ENCODE data around the gene TEX14. TPM values are rescaled to one million over a fixed set of nuclear protein-coding genes. Genes with fewer than 3 reads are reported as not detected.
A peak's percentile ranks its signal among the peaks of the same experiment; 100 is the strongest.

Gene TEX14
- polyA plus RNA-seq, 2 of the 4 experiments (the other 2 are of a cell fraction), result 0.04 to 0.12 TPM

DNA sequence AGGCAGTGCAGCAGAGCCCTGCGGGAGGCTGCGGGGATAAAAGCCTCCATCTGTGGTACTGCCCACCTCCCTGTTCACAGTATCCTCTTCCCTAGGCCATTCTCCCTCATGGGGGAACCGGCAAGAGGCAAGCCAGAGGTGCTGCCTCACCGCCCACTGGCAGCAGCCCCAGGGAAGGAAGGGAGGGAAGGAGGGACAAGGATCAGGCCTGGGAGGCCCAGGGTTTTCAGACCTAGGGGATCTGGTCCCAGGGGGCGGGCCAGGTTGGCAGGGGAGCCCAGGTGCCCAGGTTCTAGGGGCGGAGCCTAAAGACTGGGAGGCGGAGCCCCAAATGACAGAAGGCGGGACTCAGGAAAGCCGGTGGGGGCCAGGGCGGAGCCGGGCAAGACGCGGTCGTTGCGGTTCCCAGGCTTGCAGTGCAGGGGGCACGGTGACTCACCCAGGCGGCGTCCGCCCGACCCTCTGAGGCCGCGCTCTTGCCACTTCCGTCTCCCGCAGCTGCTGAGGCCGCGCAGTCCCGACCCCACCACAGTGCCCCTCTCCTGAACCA, 174.4 kb downstream of the TEX14 start:
- peak in 1 of 2 experiments; percentile 41; a peak in 2 of 6 replicates for ATAC-seq
- H3K27ac ChIP-seq, result peak overlapping the region; percentile 69 to 87
- no peak for FAIRE-seq
- WGBS (ENCODE audit: missing lambda C conversion rate), result 4% methylated on average over 26 of the region's 27 CpGs
- H3K4me1 ChIP-seq, result peaks cover 15% of the 10 kb centered on the region
- DNase-seq (ENCODE audit: low read depth in 1 of 2, low spot score in 1 of 2), result peak in 1 of 2 experiments; percentile 70
- H3K9me3 ChIP-seq, result no peaks in the 10 kb centered on the region
- CTCF ChIA-PET, result interaction anchor here (0.6 to 9.8 kb wide), 18 partner anchors 12 to 637 kb away, joined by 3 to 187 read pairs (median 12); no protein-coding TSS in a partner anchor
- POLR2A ChIA-PET, result interaction anchor here (0.6 to 2.9 kb wide), 5 partner anchors 15 to 1102 kb away, joined by 3 to 106 read pairs (median 8); partner anchors contain the start of gene CLTC
- TF ChIP-seq RNF2 (IDR thresholded peaks at IDR 0.05; ENCODE audit: borderline replicate concordance, low read depth), result no peak
- TF ChIP-seq POLR2A (IDR thresholded peaks at IDR 0.05; ENCODE audit: low read length), result peak; percentile 48
- TF ChIP-seq PHF8 (IDR thresholded peaks at IDR 0.05; ENCODE audit: borderline replicate concordance, low read depth), result peak; percentile 88; the same call in 1 of the 2 replicates
- no peak for TF ChIP-seq FOSL2 (IDR thresholded peaks at IDR 0.05)
- peak; percentile 82 for TF ChIP-seq FOSL2 (CRISPR knock-in tag; IDR thresholded peaks at IDR 0.05)
- no peak for TF ChIP-seq NFE2L2 (conservative IDR thresholded peaks at IDR 0.05; ENCODE audit: low read length)
- peak overlapping the region; percentile 89 for H3K4me2 ChIP-seq
- peak overlapping the region; percentile 59 for H3K4me3 ChIP-seq

DNA sequence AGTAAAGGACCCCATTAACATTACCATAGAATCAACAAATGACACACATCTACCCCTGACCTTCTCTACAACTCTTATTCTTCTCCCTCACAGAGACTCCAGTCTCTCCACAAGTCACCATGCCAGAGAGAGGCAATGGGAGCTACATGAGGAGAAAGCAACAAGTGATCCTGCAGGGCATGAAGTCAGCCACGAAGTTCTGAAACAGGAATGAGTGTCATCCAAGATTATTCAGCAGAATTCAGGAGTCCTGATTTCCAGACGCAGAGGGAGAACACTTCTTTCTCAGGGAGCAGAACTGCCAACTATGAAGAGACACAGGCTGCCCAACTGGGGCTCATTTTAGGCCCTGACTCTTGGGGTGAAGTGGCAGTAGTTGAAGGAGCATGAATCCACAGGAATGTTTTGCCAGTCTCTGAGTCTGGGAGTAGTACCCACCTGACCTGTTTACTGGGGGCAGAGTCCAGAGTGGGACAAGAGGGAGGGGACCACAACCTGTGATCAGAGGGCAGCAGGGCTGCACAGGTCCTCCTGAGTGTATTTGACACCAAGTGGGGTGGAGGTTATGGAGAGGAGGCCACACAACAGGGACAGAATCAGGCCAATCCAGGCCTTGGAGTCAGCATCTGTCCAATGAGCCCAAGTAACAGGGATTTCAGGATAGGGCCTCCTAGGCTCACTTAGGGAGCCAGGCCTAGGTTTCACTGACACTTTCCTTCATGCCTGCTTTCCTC, 175.0 kb downstream of the TEX14 start:
- H3K4me1 ChIP-seq, result peaks cover 15% of the 10 kb centered on the region
- ChIA-PET POLR2A (interaction anchor here (1.1 to 2.9 kb wide), 2 partner anchors 114 to 115 kb away, joined by 3 to 106 read pairs; no protein-coding TSS in a partner anchor), CTCF (interaction anchor here (0.9 to 9.8 kb wide), 6 partner anchors 11 to 200 kb away, joined by 3 to 187 read pairs (median 12); no protein-coding TSS in a partner anchor)
- 34% methylated on average over 2 of the region's 2 CpGs for WGBS (ENCODE audit: missing lambda C conversion rate)
- TF ChIP-seq, protein P1, sequence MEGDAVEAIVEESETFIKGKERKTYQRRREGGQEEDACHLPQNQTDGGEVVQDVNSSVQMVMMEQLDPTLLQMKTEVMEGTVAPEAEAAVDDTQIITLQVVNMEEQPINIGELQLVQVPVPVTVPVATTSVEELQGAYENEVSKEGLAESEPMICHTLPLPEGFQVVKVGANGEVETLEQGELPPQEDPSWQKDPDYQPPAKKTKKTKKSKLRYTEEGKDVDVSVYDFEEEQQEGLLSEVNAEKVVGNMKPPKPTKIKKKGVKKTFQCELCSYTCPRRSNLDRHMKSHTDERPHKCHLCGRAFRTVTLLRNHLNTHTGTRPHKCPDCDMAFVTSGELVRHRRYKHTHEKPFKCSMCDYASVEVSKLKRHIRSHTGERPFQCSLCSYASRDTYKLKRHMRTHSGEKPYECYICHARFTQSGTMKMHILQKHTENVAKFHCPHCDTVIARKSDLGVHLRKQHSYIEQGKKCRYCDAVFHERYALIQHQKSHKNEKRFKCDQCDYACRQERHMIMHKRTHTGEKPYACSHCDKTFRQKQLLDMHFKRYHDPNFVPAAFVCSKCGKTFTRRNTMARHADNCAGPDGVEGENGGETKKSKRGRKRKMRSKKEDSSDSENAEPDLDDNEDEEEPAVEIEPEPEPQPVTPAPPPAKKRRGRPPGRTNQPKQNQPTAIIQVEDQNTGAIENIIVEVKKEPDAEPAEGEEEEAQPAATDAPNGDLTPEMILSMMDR (IDR thresholded peaks at IDR 0.05), result no peak
- no peak for TF ChIP-seq MAZ (IDR thresholded peaks at IDR 0.05; ENCODE audit: borderline replicate concordance, low read depth, low read length)
- no peak for TF ChIP-seq CHD4 (IDR thresholded peaks at IDR 0.05; ENCODE audit: borderline replicate concordance)
- no peak for TF ChIP-seq RARB (CRISPR knock-in tag; IDR thresholded peaks at IDR 0.05)
- TF ChIP-seq HOXA7 (CRISPR knock-in tag; IDR thresholded peaks at IDR 0.05), result no peak
- TF ChIP-seq PHF8 (IDR thresholded peaks at IDR 0.05; ENCODE audit: borderline replicate concordance, low read depth), result no peak
- FAIRE-seq, result no peak
- DNase-seq (ENCODE audit: low read depth in 1 of 2, low spot score in 1 of 2), result no peak
- H3K27ac ChIP-seq, result peak overlapping the region; percentile 69 to 87
- no peaks in the 10 kb centered on the region for H3K9me3 ChIP-seq
- peak overlapping the region; percentile 59 for H3K4me3 ChIP-seq
- no peak for ATAC-seq
- peak overlapping the region; percentile 89 for H3K4me2 ChIP-seq

DNA sequence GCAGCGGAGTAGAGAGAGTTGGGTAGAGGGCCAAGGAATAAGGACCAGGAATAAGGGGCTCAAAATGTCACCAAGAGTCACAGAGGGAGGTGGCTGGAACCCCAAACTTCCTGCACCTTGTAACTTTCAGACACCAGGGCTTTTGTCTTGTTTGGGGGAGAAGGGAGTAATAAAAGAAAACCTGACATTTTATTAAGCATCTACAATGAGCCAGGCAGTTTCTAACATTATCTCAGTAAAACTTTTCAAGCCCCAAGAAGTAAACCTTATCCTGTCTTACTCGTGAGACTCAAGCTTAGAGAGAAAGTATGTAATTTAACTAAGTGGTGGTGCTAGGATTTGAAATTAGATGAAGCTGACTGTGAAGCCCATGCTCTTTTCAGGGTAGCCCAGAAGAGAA, 176.6 kb downstream of the TEX14 start:
- H3K4me1 ChIP-seq, result peaks cover 15% of the 10 kb centered on the region
- H3K4me3 ChIP-seq, result no peak overlapping the region
- no peak for ATAC-seq
- TF ChIP-seq FOSL2 (IDR thresholded peaks at IDR 0.05) (no peak), FOSL2 (CRISPR knock-in tag; IDR thresholded peaks at IDR 0.05) (no peak), POLR2A (IDR thresholded peaks at IDR 0.05; ENCODE audit: low read length) (no peak), GATA3 (IDR thresholded peaks at IDR 0.05; ENCODE audit: borderline replicate concordance) (no peak), NFE2L2 (conservative IDR thresholded peaks at IDR 0.05; ENCODE audit: low read length) (no peak), EHF (CRISPR knock-in tag; IDR thresholded peaks at IDR 0.05) (no peak), RARB (CRISPR knock-in tag; IDR thresholded peaks at IDR 0.05) (no peak), HDAC2 (IDR thresholded peaks at IDR 0.05) (no peak), SMC3 (IDR thresholded peaks at IDR 0.05) (no peak)
- TF ChIP-seq, protein P2, sequence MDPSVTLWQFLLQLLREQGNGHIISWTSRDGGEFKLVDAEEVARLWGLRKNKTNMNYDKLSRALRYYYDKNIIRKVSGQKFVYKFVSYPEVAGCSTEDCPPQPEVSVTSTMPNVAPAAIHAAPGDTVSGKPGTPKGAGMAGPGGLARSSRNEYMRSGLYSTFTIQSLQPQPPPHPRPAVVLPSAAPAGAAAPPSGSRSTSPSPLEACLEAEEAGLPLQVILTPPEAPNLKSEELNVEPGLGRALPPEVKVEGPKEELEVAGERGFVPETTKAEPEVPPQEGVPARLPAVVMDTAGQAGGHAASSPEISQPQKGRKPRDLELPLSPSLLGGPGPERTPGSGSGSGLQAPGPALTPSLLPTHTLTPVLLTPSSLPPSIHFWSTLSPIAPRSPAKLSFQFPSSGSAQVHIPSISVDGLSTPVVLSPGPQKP (IDR thresholded peaks at IDR 0.05; ENCODE audit: low read depth, low read length), result no peak
- TF ChIP-seq, protein P3, sequence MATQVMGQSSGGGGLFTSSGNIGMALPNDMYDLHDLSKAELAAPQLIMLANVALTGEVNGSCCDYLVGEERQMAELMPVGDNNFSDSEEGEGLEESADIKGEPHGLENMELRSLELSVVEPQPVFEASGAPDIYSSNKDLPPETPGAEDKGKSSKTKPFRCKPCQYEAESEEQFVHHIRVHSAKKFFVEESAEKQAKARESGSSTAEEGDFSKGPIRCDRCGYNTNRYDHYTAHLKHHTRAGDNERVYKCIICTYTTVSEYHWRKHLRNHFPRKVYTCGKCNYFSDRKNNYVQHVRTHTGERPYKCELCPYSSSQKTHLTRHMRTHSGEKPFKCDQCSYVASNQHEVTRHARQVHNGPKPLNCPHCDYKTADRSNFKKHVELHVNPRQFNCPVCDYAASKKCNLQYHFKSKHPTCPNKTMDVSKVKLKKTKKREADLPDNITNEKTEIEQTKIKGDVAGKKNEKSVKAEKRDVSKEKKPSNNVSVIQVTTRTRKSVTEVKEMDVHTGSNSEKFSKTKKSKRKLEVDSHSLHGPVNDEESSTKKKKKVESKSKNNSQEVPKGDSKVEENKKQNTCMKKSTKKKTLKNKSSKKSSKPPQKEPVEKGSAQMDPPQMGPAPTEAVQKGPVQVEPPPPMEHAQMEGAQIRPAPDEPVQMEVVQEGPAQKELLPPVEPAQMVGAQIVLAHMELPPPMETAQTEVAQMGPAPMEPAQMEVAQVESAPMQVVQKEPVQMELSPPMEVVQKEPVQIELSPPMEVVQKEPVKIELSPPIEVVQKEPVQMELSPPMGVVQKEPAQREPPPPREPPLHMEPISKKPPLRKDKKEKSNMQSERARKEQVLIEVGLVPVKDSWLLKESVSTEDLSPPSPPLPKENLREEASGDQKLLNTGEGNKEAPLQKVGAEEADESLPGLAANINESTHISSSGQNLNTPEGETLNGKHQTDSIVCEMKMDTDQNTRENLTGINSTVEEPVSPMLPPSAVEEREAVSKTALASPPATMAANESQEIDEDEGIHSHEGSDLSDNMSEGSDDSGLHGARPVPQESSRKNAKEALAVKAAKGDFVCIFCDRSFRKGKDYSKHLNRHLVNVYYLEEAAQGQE (IDR thresholded peaks at IDR 0.05), result no peak
- TF ChIP-seq, protein P4, sequence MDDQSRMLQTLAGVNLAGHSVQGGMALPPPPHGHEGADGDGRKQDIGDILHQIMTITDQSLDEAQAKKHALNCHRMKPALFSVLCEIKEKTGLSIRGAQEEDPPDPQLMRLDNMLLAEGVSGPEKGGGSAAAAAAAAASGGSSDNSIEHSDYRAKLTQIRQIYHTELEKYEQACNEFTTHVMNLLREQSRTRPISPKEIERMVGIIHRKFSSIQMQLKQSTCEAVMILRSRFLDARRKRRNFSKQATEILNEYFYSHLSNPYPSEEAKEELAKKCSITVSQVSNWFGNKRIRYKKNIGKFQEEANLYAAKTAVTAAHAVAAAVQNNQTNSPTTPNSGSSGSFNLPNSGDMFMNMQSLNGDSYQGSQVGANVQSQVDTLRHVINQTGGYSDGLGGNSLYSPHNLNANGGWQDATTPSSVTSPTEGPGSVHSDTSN (IDR thresholded peaks at IDR 0.05), result no peak
- TF ChIP-seq, protein P5, sequence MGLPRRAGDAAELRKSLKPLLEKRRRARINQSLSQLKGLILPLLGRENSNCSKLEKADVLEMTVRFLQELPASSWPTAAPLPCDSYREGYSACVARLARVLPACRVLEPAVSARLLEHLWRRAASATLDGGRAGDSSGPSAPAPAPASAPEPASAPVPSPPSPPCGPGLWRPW (IDR thresholded peaks at IDR 0.05), result no peak
- TF ChIP-seq, protein P6, sequence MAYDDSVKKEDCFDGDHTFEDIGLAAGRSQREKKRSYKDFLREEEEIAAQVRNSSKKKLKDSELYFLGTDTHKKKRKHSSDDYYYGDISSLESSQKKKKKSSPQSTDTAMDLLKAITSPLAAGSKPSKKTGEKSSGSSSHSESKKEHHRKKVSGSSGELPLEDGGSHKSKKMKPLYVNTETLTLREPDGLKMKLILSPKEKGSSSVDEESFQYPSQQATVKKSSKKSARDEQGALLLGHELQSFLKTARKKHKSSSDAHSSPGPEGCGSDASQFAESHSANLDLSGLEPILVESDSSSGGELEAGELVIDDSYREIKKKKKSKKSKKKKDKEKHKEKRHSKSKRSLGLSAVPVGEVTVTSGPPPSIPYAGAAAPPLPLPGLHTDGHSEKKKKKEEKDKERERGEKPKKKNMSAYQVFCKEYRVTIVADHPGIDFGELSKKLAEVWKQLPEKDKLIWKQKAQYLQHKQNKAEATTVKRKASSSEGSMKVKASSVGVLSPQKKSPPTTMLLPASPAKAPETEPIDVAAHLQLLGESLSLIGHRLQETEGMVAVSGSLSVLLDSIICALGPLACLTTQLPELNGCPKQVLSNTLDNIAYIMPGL (CRISPR knock-in tag; IDR thresholded peaks at IDR 0.05; ENCODE audit: borderline replicate concordance), result no peak

More for the DNA sequence above, 176.6 kb downstream of the TEX14 start:
- 79% methylated on average over 2 of the region's 2 CpGs for WGBS (ENCODE audit: missing lambda C conversion rate)
- Histone ChIP-seq H3K4me2 (no peak overlapping the region), H3K9me3 (no peaks in the 10 kb centered on the region), H3K27ac (no peak overlapping the region)
- DNase-seq (ENCODE audit: low read depth in 1 of 2, low spot score in 1 of 2) (no peak), FAIRE-seq (no peak)
- CTCF ChIA-PET, result interaction anchor here (0.8 to 3.1 kb wide), 5 partner anchors 9 to 266 kb away, joined by 3 to 12 read pairs (median 4); no protein-coding TSS in a partner anchor
- POLR2A ChIA-PET, result interaction anchor here (2.5 kb wide), 1 partner anchor 116 kb away, joined by 24 read pairs; no protein-coding TSS in a partner anchor
